ENCODE results near the gene CCDC180.

- TF ChIP-seq CTCF (IDR thresholded peaks at IDR 0.05) (no peak), EP300 (IDR thresholded peaks at IDR 0.05) (no peak), POLR2AphosphoS5 (IDR thresholded peaks at IDR 0.05) (no peak), POLR2A (IDR thresholded peaks at IDR 0.05; ENCODE audit: low read depth) (no peak)
These were observed 5.5 kb upstream of the CCDC180 start for GRCh38 chr9:97301974-97302373.

All from esophagus muscularis mucosa (tissue), 4 donors.